Measurements from ENCODE around the gene GPR89B.

Gene GPR89B

GRCh38 chr1:147912553-147912952, 15.7 kb upstream of the GPR89B start:
- TF ChIP-seq GATA2 (IDR thresholded peaks at IDR 0.05; ENCODE audit: low read depth, low read length) (no peak), GATA3 (IDR thresholded peaks at IDR 0.05; ENCODE audit: low read depth, low read length) (no peak)

- no peak for TF ChIP-seq GATA3 (IDR thresholded peaks at IDR 0.05; ENCODE audit: low read depth, low read length)
- TF ChIP-seq GATA2 (IDR thresholded peaks at IDR 0.05; ENCODE audit: low read depth, low read length) = no peak
Observed at GRCh38 chr1:147913362-147913942, 14.8 kb upstream of the GPR89B start.

- TF ChIP-seq GATA3 (IDR thresholded peaks at IDR 0.05; ENCODE audit: low read depth, low read length) (no peak), GATA2 (IDR thresholded peaks at IDR 0.05; ENCODE audit: low read depth, low read length) (no peak)
Observed at GRCh38 chr1:147919896-147920295, 8.3 kb upstream of the GPR89B start.

GRCh38 chr1:147924813-147925212, 3.4 kb upstream of the GPR89B start:
- no peak for TF ChIP-seq GATA3 (IDR thresholded peaks at IDR 0.05; ENCODE audit: low read depth, low read length)
- TF ChIP-seq GATA2 (IDR thresholded peaks at IDR 0.05; ENCODE audit: low read depth, low read length) = no peak

GRCh38 chr1:148010527-148010926, 82.3 kb downstream of the GPR89B start:
- TF ChIP-seq GATA3 (IDR thresholded peaks at IDR 0.05; ENCODE audit: low read depth, low read length) (no peak), GATA2 (IDR thresholded peaks at IDR 0.05; ENCODE audit: low read depth, low read length) (no peak)
